HG03097 (cell line): ENCODE measurements around the gene KICS2.

Source experiments
- ATAC-seq: cut with Tn5 transposase; IDR thresholded peaks from one replicate; pipeline ENCODE4 v1.9.1; 2021; ENCODE audit not compliant: unreplicated experiment, low FRiP score

The KICS2 gene

DNA sequence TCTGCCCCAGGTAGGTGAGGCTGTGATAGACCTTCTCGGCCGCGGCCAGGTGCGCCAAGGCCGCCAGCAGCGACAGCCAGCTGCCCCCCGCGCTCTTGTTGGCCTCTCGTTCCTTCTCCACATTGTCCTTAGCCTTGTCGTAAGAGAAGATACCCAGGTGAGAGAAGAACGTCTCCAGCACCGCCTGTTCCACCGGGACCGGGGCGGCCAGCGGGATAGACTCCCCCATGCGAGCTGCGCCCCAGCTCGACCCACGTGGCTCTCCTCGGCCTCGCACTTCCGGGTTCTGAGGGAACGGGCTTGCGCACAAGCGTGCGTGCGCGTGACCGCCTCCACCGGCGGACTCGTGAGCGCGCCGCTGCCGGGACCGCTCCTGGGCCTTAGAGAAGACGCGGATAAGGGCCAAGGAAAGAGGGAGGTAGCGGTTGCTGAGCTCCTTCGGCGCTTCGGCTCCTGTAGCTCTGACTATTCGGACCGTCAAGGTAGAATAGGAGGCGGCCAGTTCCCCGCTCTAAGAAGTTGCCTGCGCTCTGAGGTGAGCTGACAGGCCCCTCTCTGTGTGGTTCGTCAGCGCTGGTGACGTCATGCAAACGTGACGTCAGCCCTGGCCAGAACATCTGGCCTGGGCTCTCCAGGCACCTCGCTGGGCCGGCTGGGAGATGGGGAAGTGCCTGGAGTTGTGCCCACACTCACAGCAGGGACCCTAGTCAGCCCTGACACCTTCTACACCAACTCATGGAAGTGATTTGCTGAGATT is at the start of gene KICS2:
TSS of gene KICS2 (minus strand) at position 288 of the 757 bp plus-strand sequence. CDS start at position 229, 59 bp downstream.
- ATAC-seq = peak; percentile 95

DNA sequence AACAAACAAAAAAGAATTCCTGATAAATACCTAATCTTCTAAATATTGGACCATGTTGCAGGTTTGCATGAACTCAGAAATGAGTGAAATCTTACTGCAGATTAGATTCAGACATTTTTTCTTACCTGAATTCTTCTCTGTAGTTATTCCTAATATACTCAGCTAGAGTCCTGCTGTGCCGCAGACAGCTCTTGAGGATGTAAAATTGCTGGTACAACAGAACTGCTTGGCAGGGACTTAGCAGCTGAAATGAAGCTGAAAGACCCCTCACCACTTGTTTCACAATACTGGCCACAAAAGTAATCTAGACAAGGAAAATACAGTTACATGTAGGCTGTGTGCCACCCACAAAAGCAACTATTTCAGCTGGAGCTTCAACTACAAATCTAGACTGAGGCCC is 48.3 kb upstream of the KICS2 start:
- no peak for ATAC-seq

DNA sequence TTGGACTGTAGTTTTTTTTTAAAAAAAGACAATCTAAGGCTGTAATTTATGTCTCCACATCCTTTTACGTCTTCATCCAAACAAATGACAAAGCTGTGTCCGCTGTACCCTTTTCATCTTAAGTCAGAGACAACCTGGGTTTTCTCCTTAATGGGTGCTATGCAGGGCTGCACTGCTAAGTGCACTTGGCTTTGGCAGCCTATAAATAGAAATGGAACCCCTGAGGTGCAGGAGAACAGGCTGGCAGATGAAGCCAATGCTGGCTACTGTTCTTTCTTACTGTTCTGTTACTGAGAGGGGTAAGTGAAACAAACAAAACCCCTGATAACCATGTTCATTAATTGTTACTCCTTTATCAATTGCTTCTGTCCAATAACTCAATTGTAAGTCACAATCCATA is 47.1 kb upstream of the KICS2 start:
- no peak for ATAC-seq

DNA sequence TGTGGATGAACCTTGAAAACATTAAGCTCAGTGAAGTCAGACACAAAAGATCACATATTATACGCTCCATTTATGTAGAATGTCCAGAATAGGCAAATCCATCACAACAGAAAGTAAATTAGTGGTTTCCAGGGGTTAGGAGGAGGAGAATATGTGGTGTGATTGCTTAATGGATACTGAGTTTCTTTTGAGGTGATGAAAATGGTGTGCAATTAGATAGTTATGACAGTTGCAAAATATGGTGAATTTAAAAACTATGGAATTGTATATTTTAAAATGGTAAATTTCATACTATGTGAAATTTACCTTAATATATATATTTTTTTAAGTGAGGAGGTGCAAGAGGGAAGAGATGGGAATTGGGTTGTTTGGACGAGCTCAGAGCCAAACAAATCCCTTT is 46.3 kb upstream of the KICS2 start:
- no peak for ATAC-seq

DNA sequence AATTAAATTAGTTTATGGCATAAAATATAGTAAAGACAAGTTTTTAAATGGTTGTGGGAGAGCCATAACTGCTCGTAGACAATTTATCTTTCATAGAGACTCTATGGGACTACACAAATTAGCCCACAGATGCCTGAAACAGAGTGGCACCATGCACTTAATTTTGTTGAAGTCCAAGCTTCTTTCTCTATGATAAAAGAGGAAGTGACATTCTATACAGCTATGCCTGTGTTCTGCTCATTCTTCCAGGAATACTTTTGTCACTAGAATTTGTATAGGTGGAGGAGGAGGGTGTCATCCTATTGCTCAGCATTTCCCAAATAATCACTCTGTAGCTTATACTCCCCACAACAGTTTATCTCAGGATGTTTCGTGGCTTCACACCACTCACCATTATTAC is 43.7 kb upstream of the KICS2 start:
- ATAC-seq = no peak

DNA sequence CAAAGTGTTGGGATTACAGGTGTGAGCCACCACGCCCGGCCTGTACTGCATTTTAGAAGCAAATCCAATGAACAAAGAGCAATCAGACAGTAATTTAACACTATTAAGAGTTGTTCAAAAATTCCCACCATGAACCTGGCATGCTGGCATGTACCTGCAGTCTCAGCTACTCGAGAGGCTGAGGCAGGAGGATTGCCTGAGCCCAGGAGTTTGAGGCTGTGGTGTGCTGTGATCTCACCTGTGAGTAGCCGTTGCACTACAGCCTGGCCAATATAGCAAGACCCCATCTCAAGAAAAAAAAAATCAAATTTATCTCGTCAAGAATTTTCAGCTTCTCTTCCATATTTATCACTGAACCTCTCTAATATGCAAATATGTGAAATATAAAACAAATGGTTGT is 39.7 kb upstream of the KICS2 start:
- ATAC-seq = no peak

DNA sequence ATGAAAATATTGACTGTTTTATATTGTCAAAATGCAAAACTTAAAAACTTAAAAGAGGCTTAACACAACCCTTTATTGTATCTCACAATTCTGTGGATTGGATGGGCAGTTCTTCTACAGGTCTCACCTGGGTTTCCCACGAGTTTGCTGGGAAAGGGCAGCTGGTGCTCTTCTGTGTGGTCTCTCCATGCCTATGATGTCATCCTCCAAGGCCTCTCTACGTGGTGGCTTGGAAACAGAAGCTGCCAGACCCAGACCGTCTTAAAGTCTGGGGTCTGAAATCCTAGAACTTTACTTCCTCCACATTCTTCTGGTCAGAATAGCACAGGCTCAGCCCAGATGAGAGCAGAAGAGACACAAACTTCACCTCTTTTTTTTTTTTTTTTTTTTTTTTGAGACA is 36.5 kb upstream of the KICS2 start:
- ATAC-seq = no peak

DNA sequence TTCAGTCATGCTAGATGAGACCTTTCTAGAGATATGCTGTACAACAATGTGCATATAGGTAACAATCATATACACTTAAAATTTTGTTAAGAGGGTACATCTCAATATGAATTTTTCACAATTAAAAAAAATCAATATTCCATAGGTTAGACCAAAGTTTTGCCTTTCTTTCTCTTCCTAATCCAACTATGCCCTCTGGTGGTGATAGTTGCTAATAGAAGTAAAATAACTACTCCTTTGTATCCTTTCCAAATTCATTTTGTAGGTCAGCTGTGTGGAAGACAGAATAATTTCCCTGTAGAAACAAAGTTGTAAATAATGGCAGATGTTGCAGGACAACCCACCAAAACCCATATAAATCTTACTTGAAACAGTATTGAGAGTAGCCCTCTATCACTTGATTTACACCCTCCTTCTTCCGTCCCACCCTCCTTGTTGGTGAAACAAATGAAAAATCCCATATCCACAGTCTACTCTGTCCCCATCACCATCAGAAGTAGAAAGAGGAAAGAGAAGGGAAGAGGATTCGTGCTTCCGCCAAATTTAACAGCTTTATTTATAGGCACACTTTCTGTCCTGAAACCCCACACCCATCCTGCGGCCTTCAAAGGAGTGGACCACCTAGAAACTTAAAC is 34.2 kb upstream of the KICS2 start:
- ATAC-seq = no peak

DNA sequence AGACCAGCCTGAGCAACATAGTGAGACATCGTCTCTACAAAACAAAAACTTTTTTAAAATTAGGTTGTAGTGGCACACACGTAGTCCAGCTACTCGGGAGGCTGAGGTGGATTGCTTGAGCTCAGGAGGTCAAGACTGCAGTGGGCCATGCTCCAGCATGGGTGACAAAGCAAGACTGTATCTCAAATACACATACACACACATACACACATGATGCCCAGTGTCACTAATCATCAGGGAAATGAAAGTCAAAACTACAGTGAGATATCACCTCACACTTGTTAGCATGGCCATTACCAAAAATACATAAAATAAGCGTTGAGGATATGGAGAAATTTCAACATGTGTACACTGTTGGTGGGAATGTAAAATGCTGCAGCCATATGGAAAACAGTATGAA is 33.2 kb upstream of the KICS2 start:
- no peak for ATAC-seq

DNA sequence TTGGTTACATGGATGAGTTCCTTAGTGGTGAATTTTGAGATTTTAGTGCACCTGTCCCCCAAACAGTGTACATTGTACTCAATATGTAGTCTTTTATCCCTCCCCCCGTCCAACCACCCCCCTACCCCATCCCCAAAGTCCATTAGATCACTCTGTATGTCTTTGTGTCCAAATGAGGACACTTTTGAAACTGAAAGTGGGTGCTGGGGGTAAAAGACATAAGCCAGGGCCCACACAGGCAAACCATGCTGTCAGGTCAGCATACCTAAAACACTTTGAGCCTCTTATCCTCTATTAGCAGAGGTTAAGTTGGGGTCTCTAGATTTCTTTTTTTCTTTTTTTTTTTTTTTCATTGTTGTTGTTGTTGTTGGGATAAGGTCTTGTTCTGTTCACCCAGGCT is 31.3 kb upstream of the KICS2 start:
- no peak for ATAC-seq

DNA sequence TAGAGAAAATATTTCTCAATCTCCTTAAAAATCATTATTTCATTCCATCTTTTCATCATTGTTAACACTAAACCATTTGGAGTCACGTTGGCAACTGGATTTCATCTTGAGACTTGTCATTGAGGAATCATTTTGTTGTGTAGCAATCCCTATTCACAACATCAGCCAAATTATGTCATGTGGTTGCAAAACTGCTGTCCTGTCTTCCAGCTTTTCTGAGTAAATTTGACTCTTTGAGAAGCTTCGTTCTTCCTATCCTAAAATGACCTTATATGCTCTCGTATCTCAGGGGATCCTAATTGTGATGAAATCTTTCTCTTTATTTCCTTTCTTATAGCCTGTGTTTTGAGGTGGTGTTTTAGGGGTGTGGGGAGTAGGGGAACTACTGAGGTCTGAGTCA is 30.6 kb upstream of the KICS2 start:
- no peak for ATAC-seq

DNA sequence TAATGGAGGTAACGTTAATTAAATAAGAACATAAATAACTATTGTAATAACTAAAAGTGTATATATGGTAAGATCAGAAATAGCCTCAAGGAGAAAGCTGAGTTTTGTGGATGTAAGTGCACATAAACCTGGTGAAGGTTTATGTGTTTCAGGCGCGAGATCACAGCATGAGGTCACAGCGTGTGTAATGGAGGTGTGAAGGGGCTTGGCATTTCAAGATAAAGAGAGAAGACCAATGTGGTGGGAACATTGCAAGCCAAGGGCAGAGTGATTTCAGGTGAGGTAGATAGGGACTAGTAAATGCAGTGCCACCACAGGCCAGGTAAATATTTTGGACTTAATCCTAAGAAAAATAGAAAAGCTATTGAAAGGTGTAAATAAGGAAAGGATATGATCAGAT is 21.7 kb upstream of the KICS2 start:
- ATAC-seq = no peak

DNA sequence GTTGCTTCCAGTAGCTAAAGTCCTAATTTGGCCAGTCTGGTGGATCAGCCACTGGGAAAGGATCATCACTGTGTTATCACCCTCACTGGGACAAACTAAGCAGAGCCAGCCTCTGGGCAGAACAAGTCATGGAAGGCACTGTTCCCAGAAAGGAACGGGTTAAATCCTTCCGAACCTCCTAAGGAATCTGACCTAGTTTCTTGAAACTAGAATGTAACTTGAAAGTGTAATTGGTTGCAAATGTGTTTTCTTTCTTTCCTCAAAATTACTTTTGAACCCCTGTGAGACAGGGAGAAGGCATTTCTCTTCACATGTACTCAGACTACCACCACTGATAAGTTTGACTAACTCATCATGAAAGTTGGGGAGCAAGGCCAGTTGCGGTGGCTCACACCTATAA is 18.7 kb upstream of the KICS2 start:
- ATAC-seq = no peak

DNA sequence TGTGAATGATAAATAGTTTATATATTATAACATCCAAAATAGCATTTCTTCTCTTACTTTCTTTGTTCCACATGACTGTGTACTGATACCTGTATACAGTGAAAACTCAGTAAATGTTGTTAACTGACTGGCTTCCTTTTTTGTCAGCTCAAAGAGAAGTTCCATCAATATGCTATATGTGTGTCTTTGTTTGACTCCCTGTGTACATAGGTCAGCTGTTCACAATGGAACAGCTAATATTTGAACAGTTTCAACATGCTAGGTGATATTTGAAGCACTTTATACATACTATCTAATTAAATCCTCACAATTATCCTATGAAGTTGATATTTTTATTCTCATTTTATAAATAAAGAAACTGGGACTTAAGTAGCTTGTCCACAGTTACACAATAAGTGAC is 15.3 kb upstream of the KICS2 start:
- no peak for ATAC-seq

DNA sequence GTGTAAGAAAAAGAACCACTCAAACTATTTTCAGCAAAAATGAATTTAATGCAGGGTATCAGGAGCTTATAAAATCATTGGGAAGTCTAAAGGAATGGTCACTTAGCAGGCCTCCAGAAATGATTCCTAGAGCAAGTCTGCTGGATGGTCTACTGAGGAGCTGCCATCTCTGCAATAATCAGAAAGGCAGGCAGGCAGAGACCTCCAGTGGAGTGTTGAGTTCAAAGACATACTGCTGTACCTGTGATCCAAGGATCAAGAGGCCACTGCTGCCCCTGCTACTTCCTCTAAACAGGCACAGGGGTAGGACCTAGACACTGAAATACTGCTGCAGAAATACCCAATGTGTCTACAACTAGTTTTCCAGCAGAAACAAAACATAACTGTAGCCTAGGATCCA is 14.5 kb upstream of the KICS2 start:
- ATAC-seq = no peak

DNA sequence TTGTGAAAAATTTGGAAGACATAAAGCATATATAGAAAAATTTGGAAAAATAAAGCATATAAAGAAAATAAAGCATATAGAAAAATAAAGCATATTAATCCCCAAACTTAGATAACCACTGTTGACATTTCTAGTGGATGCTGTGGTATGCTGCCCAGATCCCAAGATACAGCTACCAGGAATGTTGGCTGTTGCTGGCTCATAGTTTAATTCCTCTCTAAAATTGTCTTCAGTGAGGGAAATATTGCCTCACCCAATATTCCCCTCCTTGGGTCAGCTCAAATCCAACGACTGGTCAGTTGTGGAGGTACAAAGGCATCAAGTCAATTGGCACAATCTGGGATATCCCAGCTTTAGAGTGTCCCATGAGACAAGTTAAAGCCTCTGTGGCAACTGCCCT is 10.1 kb upstream of the KICS2 start:
- ATAC-seq = no peak

DNA sequence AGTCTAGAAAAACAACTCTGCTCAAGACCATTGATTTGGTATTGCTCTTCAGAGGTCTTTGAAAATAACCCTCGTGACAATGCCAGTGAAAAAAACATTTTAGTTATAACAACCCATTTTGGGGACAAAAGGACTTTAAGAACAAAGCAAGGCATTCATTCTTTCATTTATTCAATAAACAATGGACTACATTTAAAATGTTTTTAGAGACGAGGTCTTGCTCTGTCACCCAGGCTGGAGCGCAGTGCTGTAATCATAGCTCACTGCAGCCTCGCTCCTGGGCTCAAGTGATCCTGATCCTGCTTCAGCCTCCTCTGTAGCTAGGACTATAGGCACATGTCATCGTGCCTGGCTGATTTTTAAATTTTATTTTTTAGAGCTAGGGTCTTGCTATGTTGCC is 7.7 kb upstream of the KICS2 start:
- no peak for ATAC-seq

DNA sequence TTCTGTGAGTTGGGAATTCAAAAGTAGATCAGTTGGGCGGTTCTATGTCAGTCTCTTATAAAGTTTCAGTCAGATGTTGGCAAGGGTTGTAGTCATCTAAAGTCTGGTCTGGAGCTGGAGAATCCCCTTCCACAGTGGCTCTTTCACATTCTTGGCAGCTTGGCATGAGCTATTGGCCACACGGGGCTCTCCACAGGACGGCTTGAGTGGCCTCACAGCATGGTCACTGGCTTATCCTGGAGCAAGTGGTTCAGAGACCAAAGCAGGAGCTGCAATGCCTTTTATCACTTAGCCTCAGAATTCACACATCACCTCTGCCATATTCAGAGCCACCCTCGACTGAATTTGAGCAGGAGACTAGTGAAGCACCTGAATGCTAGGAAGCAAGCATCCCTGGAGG is 7.1 kb upstream of the KICS2 start:
- ATAC-seq = no peak

DNA sequence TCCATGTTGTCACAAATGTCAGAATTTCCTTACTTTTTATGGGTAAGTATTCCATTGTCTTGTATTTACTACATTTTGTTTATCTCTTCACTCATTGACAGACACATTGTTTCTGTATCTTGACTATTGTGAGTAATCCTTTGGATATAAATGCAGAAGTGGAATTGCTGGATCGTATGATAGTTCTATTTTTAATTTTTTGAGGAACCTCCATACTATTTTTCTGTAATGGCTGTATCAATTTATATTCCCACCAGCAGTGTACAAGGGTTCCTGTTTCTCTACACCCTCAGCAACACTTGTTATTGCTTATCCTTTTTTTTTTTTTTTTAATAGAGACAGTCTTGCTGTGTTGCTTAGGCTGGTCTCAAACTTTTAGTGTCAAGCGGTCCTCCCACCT is 3.5 kb upstream of the KICS2 start:
- no peak for ATAC-seq

DNA sequence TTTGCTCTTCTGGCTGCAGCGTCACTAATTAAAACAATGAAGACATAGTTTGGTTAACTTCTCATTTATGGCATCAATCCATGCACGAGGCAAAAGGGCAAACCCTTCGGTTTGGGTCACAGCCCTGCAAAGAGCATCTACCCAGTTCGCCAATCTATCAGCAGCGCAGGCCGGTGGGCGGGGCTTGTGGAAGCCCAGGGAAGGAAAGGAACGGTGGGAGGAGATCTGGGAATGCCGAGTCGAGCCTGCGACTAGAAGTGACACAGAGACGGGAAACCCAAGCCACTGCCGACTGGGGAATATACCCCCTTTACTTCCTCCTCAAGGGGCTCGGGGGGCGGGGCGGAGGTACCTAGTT is 466 bp downstream of the KICS2 start:
- ATAC-seq = peak; percentile 26

DNA sequence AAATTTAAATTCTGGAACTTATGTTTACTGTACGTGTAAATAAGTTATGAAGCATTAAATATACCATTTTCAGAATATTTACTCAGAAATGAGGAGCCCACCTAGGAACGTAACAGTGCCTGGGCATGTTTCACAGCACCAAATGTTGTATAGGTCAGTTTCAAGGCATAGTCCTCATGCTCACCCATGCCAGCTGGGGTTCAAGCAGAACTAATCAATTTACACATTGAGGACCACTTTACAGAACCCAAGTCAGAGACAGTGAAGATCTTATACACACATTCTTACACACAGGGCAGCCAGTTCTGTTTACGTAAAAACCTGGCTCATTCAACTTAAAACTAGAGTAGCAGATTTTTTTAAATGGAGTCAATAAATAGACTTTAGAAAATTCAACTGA is 2.0 kb downstream of the KICS2 start:
- ATAC-seq = no peak

DNA sequence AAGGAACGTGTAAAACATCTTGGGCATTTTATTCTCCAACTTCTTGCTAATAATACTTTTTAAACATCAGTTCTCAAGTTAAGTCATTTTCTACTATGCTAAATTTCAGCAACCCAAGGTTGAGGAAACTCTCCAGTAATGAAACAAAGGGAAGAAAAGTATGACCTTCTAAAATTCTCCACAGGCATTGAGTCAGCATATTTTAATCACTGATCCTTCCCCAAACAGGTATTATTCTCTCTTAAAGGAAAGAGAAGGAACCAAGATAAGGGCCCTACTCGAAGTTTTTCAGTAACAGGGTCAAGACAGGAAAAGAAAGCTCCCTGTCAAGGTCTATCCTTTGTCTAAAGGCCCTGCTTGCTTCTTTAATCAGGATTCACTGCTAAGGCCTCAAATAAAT is 3.0 kb downstream of the KICS2 start:
- no peak for ATAC-seq

DNA sequence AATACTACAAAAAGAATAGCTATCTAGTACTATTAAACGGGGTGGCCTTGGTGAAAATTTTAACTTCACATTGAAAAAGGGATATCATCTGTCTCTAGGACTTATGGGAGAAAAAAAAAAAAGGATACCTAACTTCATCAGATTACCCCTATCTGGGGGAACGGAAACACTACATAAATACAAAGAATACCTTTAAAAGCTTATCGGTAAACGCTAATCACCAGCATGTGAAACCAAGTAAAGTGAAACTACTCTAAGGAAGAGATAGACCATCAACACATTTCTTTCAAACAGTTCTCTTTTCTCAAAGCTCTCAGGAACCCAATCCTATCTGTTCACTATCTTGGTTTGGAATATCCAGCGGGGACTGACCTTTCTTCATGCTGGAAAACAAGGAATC is 3.5 kb downstream of the KICS2 start:
- no peak for ATAC-seq
